Stimulated activated CD8-positive, alpha-beta memory T cell treated with anti-CD3 and anti-CD28 coated beads, Interleukin-7, amount 100 ng/mL, for 4 hours (primary cell): Measurements from ENCODE around the gene ENDOV.

Experiments
- DNase-seq, 2 donors: peaks; one replicate each; pipeline ENCODE4 v3.0.0-alpha.2; 2020; ENCODE audit warnings: low read depth in 2 of 2

Gene ENDOV

DNA sequence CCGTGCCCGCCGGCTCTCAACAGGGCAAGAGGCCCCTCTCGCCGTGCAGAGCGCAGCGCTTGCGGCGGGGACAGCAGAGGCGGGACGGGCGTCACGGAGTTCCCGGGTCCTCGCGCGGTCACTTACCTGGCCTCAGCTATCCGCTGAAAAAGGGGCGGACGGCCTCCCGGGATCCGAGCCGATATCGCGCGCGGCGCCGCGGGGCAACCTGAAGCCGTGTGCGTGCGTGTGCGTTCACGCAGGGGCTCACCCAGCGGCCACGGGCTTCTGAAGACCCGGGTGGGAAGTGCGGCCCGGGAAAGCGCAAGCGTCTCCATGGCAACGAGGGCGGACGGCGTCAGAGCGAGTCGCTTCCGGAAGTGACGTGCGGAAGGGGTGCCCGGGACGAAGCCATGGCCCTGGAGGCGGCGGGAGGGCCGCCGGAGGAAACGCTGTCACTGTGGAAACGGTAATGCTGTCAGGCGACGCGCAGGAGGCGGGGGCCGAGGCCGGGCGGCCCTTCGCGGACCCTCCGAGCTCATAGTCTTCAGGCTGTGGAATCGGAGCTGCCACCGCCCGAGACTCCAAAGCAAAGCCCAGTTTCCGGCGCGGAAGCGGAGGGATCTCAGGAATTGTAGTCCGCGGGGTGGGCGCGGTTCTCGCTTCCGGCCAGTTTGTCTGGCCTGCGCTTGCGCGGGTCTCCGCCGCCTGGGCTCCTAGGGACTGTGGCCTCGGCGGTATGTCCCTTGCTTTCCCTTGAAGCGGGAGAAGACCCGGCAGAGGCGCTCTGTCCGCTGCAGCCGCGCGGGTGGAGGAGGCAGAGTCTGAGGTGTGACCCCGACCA lies at the start of gene ENDOV:
Gene ENDOV (plus strand): TSS at position 365 of the 823 bp plus-strand sequence. CDS start 28 bp downstream, at position 393.
- DNase-seq: peak; percentile 85 to 92

DNA sequence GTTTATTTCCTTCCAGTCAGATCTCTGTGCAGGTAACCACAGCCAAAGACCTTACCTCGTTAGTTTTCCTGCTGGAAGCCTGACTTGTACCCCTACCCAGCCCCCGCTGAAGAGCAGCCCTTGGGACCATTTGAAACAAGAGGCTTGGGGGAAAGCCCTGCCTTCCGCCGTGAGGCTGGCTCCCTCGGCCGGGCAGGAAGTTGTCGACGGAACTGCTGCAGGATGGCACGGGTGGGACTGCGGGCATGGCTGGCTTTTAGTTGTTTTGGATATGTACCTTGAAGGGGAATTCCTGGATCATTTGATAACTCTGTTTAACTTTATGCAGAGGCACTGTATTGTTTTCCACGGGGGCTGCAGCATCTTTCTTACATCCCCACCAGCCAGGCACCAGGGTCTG lies 49.0 kb upstream of the ENDOV start:
- no peak for DNase-seq

DNA sequence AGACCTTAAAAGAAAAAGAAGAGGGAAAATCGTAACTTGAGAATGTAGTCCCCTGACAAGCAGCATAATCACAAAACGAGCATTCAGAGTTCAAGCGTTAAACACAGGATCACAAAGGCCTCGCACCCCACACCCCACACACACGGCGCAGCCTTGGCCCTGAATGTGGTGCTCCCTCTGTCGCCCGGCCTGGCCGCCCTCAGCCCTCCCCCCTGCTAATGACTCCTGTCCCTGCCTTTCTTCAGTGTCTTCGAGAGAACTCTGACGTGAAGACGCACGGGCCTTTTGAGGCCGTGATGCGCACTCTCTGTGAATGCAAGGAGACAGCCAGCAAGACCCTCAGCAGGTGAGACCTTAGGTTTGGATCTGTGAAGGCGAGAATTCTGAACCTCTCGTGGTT lies 47.5 kb upstream of the ENDOV start:
- no peak for DNase-seq

DNA sequence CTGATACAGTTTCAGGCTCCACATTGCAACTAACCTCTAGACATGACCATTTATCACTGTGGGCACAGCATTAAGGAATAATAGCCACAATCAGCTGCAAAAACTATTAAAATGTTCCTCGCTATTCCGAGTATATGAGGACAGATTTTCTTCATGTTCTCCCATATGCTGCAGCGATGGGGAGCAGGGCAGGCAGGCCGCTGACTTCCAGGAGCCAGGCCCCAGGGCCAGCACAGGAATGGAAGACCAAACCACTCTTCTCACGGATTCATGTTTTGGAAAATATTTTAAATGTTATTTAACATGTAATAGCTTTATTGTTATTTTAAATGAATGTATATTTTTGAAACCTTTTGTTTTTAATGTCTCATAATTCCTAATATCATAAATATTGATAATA lies 43.8 kb upstream of the ENDOV start:
- DNase-seq: no peak

DNA sequence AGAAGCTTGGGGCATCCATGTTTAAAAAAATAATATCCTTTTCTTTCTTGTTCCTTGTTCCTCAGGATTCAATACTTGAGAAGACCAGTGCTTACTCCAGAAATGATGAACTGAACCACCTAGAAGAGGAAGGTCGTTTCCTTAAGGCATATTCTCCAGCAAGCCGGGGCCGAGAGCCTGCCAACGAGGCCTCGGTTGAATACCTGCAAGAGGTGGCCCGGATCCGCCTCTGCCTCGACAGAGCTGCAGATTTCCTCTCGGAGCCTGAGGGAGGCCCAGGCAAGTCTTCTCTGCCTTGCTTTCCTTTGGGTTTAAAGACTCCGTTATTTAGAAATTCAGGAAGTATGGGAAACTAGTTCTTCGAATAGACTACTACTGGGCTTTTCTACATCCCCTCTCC lies 42.5 kb upstream of the ENDOV start:
- DNase-seq: no peak

DNA sequence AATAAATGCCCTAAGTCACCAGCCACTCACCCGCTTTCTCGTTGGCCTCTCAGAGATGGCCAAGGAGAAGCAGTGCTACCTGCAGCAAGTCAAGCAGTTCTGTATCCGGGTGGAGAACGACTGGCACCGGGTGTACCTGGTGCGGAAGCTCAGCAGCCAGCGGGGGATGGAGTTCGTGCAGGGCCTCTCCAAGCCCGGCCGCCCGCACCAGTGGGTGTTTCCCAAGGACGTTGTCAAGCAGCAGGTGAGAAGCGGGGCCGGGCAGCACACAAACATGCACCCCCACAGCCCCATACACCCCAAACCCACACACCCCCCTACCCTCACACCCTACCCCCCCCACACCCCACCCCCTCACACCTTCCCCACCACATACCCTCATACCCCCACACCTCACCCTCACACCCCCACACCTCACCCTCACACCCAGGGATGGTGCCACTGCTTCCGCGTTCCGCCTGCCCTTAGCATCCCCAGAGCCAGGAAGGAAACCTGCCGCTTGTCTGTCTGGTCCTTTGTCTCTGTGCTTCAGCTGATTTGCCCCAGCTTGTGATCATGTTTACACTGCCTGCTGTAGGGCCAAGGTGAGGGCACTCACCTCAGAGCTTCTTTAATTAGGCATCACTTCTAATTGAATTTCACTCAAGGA lies 41.9 kb upstream of the ENDOV start:
- no peak for DNase-seq

DNA sequence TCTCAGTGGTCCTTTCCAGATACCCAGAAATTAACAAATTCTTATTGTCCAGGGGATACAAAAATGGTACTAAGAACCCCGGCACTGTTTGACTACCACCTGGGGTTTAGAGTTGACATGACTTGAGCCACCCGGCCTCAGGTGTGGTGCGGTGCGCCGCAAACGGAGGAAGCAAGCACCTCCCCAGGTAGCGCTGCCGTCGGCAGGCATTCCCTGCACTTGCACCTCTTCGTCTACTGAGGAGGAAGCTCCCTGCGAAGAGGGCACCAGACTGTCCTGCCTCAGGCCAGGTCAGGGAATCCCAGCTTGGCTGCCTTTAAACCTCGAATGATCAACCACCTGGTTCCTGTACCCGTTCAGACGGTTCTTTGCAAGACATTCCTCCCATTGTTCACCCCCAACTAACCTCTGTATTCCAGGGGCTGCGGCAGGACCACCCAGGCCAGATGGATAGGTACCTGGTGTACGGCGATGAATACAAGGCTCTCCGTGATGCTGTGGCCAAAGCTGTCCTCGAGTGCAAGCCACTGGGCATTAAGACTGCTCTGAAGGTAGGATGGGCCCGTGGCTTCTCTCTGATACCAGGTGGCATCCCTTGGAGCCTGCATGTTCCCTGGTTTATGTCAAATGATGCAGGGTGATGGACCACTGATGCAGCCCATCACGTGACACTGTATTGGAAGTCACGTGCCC lies 40.8 kb upstream of the ENDOV start:
- DNase-seq: no peak

DNA sequence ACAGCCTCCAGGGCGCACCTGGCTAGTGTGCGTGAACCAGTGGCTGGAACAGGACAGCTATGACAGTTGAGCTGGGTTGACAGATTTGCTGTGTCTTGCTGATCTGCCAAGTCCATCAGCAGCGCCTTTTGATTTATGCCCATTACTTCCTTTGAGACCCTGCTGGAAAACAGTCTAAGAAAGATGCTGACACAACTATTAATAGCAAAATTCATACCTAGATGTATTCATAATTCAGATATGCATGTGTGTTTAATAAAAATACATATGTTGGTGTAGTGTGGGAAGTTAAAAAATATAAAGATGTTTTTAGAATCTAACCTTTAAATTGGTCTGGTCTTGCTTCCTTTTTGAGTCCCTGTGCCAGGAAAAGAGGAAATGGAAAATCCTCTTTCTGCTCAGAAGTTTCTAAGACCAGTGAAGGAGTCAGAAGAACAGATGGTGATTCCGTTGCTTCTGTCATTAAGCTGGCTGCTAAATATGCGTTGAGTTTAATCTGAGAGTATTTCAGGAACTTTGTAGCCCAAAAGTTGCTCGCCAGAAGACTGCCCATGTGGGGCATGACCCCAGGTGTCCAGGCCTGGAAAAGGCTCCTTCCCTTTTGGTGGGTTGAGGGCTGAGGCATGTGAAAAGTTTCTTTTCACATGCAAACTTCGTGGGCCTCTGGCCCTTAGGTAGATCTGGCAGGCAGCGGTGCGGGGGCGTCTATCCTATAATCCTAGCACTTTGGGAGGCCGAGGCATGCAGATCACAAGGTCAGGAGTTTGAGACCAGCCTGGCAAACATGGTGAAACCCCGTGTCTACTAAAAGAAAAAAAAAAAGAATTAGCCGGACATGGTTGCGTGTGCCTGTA lies 40.0 kb upstream of the ENDOV start:
- DNase-seq: no peak

DNA sequence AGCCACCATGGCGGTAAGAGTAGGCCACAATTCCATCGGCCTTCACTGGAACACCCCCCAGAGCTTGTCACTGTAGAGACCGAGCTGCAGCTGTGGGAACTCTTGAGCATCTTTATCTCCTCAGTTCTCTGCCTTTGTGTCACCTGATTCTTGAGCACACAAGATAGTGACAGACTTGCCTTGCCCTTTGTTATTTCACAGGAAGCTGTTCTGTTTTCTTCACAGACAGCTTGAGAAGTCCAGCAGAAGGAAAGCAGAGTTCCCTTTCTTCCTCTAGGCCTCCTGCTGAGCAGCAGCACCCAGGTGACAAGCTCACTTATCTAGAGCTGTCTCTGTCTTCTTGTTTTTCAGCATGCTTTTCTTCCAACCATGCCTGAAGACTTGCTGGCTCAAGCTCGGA lies 38.4 kb upstream of the ENDOV start:
- DNase-seq: no peak

DNA sequence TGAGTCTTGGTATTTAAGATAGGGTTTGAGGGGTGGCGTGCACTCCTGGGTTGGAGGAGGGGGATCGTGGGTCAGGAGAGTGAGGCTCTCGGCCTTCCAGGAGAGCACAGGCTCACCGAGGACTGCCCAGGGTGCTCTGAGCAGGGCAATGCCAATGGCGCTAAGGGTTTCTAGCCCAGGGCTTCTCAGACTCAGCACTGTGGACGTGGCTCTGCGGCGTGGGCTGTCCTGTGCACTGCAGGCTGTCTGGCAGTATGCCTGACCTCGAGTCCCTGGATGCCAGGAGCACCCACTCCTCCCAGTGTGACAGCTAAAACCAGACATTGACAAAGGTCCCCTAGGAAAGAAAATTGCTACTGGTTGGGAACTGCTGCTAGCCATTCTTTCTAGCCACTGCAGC lies 37.2 kb upstream of the ENDOV start:
- DNase-seq: no peak

DNA sequence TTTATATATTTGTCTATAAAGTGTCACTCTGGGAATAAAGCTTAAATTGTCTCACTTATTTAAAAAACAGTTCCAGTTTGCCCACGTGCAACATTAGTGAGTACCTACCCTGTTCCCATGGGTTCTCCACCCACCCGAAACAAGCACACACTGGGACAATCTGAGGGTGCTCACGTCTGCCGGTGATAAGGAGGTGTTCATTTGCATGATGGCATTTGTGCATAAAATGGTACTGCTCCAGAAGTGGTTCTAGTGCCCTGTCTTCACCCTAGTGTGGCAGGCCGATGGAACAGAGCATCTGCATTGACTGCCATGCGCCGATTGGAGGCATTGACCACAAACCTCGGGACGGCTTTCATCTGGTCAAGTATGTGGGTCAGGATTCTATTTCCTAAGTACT lies 35.6 kb upstream of the ENDOV start:
- no peak for DNase-seq

DNA sequence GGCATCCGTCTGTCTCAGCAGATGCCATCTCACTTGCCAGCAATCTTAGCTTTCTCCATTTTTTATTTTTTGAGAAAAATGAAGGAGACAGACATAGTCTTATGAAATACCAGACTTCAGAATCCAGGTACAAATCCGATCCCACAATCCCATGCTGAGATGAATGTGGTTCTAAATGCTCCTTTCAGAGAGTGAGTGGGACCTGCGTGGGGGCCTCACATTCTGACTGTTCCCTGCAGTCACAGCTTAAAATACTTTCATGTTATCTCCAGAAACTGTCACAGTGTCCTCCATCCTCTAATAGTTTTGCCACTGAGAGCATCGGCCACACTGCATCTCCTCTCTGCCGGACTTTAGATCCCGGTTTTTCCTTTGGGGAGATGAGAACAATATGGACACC lies 34.9 kb upstream of the ENDOV start:
- DNase-seq: no peak

DNA sequence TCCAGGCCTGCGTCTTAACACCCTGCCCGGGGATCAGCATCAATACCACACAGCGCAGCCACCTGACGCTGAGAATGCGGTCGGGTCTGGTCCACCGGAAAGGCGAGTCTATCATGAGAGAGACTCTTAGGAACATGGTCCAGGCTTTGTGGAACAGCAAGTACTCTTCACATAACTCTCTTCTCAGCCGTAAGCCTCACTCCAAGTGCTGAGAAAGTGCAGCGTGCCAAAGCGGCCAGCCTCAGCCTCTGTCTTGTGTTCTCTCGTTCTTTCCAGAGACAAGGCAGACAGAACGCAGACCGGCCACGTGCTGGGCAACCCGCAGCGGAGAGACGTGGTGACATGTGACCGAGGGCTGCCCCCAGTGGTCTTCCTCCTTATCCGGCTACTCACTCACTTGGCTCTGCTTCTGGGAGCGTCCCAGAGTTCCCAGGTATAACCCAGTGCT lies 34.4 kb upstream of the ENDOV start:
- no peak for DNase-seq

DNA sequence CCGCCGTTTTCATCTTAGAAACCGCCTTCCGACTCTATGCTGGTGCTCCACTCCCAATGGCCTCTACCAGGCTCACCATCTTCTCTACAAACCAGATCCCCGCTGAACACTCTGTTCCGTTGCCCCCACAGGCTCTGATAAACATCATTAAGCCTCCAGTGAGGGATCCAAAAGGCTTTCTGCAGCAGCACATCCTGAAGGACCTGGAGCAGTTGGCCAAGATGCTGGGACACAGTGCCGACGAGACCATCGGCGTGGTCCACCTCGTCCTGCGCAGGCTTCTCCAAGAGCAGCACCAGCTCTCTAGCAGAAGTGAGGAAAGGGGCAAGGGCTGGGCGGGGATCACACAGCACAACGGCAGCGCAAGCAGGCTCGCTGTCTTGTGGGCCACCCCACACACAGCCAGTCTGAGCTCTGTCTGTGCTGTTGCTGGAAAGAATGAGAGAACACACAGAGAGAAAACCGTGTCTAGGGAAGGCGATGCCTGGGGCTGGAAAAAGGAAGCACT lies 33.5 kb upstream of the ENDOV start:
- DNase-seq: no peak

DNA sequence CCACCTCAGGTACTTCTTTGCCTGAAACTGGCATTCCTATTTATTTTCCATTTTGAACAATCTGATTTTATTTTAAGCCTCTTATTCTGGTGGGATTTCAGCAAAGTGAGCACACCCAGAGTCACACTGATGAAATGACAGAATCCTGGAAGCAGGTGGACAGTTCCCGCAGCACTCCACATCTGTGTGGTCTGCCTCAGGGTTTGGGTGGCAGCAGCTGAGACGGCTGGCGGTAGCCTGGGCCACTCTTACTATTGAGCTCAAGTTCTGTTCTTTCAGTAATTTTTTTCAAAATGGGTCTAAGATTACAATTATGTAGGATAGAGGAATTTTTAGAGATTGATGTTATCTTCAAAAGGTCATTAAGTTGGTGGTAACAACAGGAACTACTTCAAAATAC lies 32.5 kb upstream of the ENDOV start:
- no peak for DNase-seq

DNA sequence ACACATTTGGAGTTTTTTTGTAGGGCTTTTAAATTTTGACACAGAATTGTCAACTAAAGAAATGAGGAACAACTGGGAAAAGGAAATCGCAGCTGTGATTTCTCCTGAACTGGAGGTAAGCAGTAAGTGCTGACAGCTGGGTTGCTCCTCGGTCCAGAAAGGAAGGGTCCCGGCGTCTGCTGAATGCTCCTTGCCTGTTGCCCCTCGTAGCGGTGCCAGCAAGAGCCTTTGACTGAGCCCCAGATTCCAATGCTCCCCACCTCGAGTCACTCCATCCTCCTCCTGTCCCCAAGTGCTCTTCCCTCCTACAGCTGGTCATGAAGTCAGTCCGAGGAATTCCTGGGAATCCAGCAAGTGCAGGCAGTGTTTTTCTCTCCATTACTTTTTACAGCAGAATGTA lies 32.0 kb upstream of the ENDOV start:
- DNase-seq: no peak

DNA sequence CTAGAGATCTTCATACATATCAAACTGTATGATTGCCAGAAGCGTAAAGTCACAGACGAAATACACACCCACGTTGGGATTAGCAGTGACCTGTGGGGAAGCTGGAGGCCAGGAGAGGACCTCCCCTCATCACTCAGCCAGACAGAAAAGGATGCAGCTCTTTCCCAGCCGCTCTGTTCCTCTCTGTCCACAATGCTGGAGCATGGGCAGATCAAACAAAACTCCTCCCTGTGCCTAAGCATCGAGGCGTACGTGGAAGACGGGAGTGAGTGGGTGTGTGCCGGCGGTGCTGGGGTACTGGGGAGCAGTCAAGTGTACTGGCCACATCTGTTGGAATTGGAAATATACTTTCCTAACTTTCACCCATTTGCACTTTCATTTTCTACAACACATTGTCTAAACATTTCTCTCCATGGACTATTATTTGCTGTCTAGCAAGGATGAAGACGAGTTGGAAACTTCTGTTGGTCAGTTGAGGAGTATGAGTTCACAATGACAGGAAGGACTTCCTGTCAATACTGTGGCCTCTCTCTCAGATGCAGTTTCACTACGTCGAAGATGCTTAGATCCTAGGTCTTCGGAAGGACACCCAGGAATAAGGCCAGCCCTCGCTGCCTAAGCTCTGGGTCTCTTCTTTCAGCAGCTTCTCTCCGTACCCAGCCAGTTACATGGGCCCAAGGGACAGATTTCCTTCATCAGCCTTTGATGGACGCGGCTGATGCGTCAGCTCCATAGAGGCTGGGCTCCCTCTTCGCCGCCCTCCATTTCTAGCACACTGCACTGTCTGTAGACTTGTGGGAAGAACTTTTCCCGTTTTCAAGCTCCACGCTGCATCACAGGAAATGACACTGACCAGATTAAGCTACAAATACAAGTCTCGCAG lies 30.6 kb upstream of the ENDOV start:
- no peak for DNase-seq

DNA sequence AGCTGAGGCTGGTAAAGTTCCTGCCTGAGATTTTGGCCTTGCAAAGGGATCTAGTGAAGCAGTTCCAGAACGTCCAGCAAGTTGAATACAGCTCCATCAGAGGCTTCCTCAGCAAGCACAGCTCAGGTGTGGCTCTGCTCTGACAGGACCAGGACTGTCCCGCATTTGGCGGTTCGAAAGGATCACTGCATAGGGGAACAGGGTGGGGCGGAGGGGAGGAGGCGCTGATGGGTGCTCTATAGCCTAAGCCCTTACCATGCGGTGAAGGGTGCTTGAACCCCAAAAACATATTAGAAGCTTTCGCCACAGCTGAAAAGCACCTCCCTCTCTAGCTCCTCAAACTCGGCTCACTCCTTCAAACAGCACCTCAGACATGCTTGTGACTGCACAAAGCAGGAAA lies 29.9 kb upstream of the ENDOV start:
- no peak for DNase-seq

DNA sequence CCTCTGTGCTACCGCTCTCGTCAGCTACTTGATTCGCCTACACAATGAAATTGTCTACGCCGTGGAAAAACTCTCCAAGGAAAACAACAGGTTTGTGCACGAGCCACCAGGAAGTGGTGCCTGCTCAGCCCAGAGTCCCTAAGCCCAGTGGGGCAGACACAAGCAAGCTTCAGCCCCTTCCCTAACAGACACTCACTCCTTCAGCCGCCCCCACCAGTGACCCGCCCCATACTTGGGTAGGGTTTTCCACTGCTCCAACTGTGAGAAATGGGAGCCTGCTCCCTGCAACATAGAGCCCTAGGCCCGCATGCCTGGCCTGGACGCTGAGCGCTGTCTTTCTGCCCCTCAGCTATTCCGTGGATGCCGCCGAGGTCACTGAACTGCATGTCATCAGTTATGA lies 28.6 kb upstream of the ENDOV start:
- DNase-seq: no peak

DNA sequence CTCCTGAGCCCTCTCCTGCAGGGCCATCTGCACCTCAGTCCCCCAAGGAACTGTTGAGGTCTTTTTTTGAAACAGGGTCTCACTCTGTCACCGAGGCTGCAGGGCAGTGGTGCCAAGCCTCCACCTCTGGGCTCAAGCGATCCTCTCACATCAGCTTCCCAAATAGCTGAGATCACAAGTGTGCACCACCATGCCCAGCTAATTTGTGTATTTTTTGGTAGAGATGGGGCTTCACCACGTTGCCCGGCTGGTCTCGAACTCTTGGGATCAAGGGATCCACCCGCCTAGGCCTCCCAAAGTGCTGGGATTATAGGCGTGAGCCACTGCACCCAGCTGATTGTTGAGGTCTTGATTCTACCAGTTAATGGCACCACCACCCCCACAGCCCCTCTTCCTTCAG lies 27.9 kb upstream of the ENDOV start:
- DNase-seq: no peak

DNA sequence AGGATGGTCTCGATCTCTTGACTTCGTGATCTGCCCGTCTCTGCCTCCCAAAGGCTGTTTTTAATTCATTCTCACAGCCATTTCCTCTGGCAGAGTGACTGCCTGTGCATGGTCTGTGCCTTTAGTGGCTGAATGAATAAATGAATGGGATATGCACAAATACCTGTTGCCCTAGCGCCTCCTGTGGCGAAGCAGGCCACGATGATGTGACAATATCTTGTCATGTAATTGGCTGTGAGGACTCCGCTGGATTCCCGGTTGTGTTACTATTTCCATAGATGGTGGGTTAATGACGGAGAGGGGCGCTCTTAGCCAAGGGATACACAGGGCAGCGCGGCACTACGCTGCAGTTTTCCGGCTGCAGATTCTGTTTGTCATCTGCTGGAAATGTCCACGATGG lies 26.8 kb upstream of the ENDOV start:
- DNase-seq: no peak
